ENCODE results near the gene PPP1R8.

DNA sequence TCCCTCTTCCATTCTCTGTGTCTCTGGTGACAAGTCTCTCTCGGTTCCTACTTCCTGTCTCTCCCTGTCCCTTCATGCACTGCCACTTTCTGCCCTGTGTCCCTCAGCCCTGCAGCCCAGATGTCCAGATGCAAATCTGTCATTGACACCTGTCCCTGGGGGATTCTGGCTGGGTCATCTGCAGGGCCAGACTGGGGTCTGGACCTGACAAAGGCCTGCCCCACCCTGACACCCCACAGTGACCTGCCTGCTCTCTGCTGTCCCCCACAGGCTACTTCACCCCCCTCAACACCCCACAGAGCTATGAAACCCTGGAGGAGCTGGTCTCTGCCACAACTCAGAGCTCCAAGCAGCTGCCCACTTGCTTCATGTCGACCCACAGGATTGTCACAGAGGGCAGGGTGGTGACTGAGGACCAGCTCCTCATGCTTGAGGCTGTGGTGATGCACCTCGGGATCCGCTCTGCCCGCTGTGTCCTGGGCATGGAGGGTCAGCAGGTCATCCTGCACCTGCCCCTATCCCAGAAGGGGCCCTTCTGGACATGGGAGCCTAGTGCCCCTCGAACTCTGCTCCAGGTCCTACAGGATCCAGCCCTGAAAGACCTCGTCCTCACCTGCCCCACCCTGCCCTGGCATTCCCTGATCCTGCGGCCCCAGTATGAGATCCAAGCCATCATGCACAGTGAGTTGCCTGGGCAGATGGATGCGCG lies 48.9 kb downstream of the PPP1R8 start:
- TF ChIP-seq CTCF (IDR thresholded peaks at IDR 0.05): no peak
- no peak for TF ChIP-seq EP300 (IDR thresholded peaks at IDR 0.05)
